Measurements from ENCODE around the gene GJB3. TPM values are rescaled to one million over a fixed set of nuclear protein-coding genes. Genes with fewer than 3 reads are reported as not detected.

Gene GJB3
- total and polyA plus RNA-seq, 11 donors: not detected

- peaks cover 0 to 14% (median 9%) of the 10 kb centered on the region in 12 donors for H3K4me1 ChIP-seq
- DNase-seq (no peak), ATAC-seq (no peak)
- TF ChIP-seq POLR2A (IDR thresholded peaks at IDR 0.05) (no peak), CTCF (IDR thresholded peaks at IDR 0.05) (no peak)
- H3K9me3 ChIP-seq: no peaks in the 10 kb centered on the region
- intact Hi-C loops (cut with DNase I): no loop called here
- no peak overlapping the region for H3K4me3 ChIP-seq
- no peak overlapping the region for H3K27ac ChIP-seq
- 38 to 68% (median 44%) methylated on average over 1 to 3 of the region's 3 CpGs for WGBS, 4 donors
- H3K36me3 ChIP-seq: no peaks in the 10 kb centered on the region
- peaks cover 15 to 62% (median 30%) of the 10 kb centered on the region in 9 donors for H3K27me3 ChIP-seq
Observed at GRCh38 chr1:34776911-34777310, 4.1 kb upstream of the GJB3 start.

GRCh38 chr1:34777519-34778321, 3.3 kb upstream of the GJB3 start:
- no peaks in the 10 kb centered on the region for H3K9me3 ChIP-seq
- no peak overlapping the region for H3K27ac ChIP-seq
- no peak overlapping the region for H3K4me3 ChIP-seq
- H3K27me3 ChIP-seq: peaks cover 19 to 68% (median 38%) of the 10 kb centered on the region in 9 donors
- TF ChIP-seq CTCF (IDR thresholded peaks at IDR 0.05): no peak
- no peak for TF ChIP-seq POLR2A (IDR thresholded peaks at IDR 0.05)
- 47 to 63% (median 52%) methylated on average over 10 of the region's 10 CpGs for WGBS, 4 donors
- intact Hi-C loops (cut with DNase I): no loop called here
- no peak for DNase-seq
- peaks cover 0 to 14% (median 10%) of the 10 kb centered on the region in 12 donors for H3K4me1 ChIP-seq
- no peaks in the 10 kb centered on the region for H3K36me3 ChIP-seq
- no peak for ATAC-seq

- no peak for ATAC-seq
- TF ChIP-seq CTCF (IDR thresholded peaks at IDR 0.05) (no peak), POLR2A (IDR thresholded peaks at IDR 0.05) (no peak)
- DNase-seq: no peak
- 75 to 81% (median 79%) methylated on average over 6 of the region's 6 CpGs for WGBS, 4 donors
- H3K4me3 ChIP-seq: no peak overlapping the region
- H3K4me1 ChIP-seq: peaks cover 0 to 14% (median 10%) of the 10 kb centered on the region in 12 donors
- H3K9me3 ChIP-seq: no peaks in the 10 kb centered on the region
- H3K27ac ChIP-seq: no peak overlapping the region
- H3K27me3 ChIP-seq: peaks cover 19 to 68% (median 38%) of the 10 kb centered on the region in 9 donors
- intact Hi-C loops (cut with DNase I): no loop called here
- no peaks in the 10 kb centered on the region for H3K36me3 ChIP-seq
Observed at GRCh38 chr1:34778381-34778780, 2.6 kb upstream of the GJB3 start.

GRCh38 chr1:34779005-34779404, 2.0 kb upstream of the GJB3 start:
- no peaks in the 10 kb centered on the region for H3K36me3 ChIP-seq
- TF ChIP-seq CTCF (IDR thresholded peaks at IDR 0.05): no peak
- no peak for TF ChIP-seq POLR2A (IDR thresholded peaks at IDR 0.05)
- intact Hi-C loops (cut with DNase I): no loop called here
- DNase-seq (no peak), ATAC-seq (no peak)
- H3K9me3 ChIP-seq: no peaks in the 10 kb centered on the region
- peaks cover 19 to 67% (median 38%) of the 10 kb centered on the region in 9 donors for H3K27me3 ChIP-seq
- H3K27ac ChIP-seq: no peak overlapping the region
- 67 to 91% (median 89%) methylated on average over 5 of the region's 5 CpGs for WGBS, 4 donors
- no peak overlapping the region for H3K4me3 ChIP-seq
- H3K4me1 ChIP-seq: peaks cover 0 to 14% (median 10%) of the 10 kb centered on the region in 12 donors

All from heart left ventricle (tissue), 16 donors.